ENCODE results near the gene KLHL29.

DNA sequence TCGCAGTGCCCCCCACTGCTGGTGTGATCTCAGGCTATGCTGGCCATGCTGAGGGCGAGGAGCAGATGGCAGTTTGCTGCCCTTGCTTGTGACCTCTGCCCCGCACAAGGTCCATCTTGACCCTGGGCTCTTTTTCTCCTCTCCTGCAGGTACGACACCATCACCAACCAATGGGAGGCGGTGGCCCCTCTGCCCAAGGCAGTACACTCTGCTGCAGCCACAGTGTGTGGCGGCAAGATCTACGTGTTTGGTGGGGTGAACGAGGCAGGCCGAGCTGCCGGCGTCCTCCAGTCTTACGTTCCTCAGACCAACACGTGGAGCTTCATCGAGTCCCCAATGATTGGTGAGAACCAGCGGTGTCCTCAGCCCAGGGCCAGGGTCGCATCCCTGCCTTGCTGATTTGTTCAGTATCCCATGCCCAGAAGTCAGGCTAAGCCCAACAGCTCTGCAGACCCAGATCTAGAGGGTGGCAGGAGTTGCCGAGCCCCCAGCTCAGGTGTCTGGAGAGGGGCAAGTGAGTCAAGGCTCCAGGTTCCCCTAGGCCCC, 318.1 kb downstream of the KLHL29 start:
- TF ChIP-seq REST (IDR thresholded peaks at IDR 0.05; ENCODE audit: low read depth) (no peak), CREB1 (IDR thresholded peaks at IDR 0.05; ENCODE audit: low read depth) (no peak), EP300 (IDR thresholded peaks at IDR 0.05; ENCODE audit: borderline replicate concordance) (no peak), RAD21 (IDR thresholded peaks at IDR 0.05; ENCODE audit: low read depth) (no peak), EGR1 (IDR thresholded peaks at IDR 0.05) (no peak), YY1 (IDR thresholded peaks at IDR 0.05; ENCODE audit: low read depth) (no peak), TCF12 (IDR thresholded peaks at IDR 0.05; ENCODE audit: low read depth) (no peak), ZBTB7A (IDR thresholded peaks at IDR 0.05; ENCODE audit: low read depth) (no peak), FOXM1 (IDR thresholded peaks at IDR 0.05; ENCODE audit: borderline replicate concordance, low read depth) (no peak), TEAD4 (IDR thresholded peaks at IDR 0.05) (no peak), NFIC (IDR thresholded peaks at IDR 0.05) (no peak), TAF1 (IDR thresholded peaks at IDR 0.05; ENCODE audit: low read depth) (no peak)
- TF ChIP-seq, protein P1, sequence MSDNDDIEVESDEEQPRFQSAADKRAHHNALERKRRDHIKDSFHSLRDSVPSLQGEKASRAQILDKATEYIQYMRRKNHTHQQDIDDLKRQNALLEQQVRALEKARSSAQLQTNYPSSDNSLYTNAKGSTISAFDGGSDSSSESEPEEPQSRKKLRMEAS (IDR thresholded peaks at IDR 0.05): no peak
- TF ChIP-seq, protein P2, sequence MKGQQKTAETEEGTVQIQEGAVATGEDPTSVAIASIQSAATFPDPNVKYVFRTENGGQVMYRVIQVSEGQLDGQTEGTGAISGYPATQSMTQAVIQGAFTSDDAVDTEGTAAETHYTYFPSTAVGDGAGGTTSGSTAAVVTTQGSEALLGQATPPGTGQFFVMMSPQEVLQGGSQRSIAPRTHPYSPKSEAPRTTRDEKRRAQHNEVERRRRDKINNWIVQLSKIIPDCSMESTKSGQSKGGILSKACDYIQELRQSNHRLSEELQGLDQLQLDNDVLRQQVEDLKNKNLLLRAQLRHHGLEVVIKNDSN (IDR thresholded peaks at IDR 0.05): no peak

Data from Ishikawa (cell line).